GM12878 (cell line): ENCODE results near the gene STEAP2. TPM values are rescaled to one million over a fixed set of nuclear protein-coding genes. Genes with fewer than 3 reads are reported as not detected.

ENCODE experiments used
- polyA plus RNA-seq, 11 experiments: library from polyadenylated mRNA; depleted of rRNA in 4 of 11; unstranded in 6 of 11; stranded (reverse) in 5 of 11; fragments of >200 nt; fragmentation: Nextera tagmentation in 4 of 11; fragmentation: Illumina TruSeq in 1 of 11; extraction: Ambion mirVana in 4 of 11; extraction: Trizol in 1 of 11; gene quantifications; 1 replicate in 1 of 11; 2 replicates in 10 of 11; pipeline versions ENCODE4 v1.2.1 to v1.2.3, GENCODE V29; 2011 to 2016; ENCODE audit warnings: inconsistent platforms in 2 of 11, missing spikeins in 2 of 11, low read depth in 1 of 11
- small RNA-seq: library from RNA; depleted of rRNA; stranded (forward); fragments of <200 nt; gene quantifications from one replicate; pipeline ENCODE3, GENCODE V24; 2014
- total RNA-seq, 4 experiments: library from RNA; depleted of rRNA in 3 of 4; stranded (reverse); fragments of >200 nt in 3 of 4; fragmentation: Illumina TruSeq in 1 of 4; extraction: Trizol in 1 of 4; gene quantifications; 2 replicates each; pipeline versions ENCODE4 v1.2.1 to v1.2.3, GENCODE V29; 2013 to 2021
- TF ChIP-seq, protein P1 (sequence below): fragments of 450-650 bp; IDR thresholded peaks from 2 replicates; pipeline ENCODE4 v1.6.1; 2017; ENCODE audit warnings: mild to moderate bottlenecking

The STEAP2 gene
- total and polyA plus RNA-seq, 10 of the 15 experiments (the other 5 are each of a cell fraction or from before 2014, with no cell fraction given), result 0.64 to 17.6 (median 1.8) TPM

DNA sequence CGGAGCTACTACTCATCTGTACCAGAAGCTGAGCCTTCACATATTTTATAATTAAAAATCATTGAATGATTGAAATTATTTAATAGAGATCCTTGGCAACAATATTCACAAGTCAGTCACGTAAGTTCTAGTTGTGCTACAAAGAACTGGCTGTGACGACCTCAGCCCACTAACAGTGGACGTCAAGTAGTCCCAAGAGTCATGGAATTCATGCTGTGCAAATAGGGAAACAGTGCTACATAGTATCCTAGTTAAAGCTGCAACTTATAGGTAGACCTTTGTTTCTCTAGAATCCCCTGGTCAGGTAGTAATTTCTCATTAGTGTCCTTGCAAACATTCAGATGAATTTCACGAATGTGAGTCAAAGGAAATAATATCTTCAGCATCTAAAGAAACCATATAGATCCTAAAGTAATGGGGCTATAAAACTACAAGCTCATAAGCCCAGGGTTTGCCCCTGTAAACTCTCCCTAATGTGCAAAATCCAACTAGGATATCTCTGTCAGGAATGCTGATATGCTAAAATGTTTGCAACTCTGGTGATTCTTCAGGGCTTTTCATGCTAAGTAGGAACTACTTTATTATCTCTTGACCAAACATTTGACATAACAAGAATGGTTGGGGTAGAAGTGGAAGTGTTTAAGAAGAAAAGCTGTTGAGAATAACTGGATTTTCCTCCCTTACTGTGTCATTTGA, 64.6 kb downstream of the STEAP2 start (continued):
- TF ChIP-seq, protein P1, sequence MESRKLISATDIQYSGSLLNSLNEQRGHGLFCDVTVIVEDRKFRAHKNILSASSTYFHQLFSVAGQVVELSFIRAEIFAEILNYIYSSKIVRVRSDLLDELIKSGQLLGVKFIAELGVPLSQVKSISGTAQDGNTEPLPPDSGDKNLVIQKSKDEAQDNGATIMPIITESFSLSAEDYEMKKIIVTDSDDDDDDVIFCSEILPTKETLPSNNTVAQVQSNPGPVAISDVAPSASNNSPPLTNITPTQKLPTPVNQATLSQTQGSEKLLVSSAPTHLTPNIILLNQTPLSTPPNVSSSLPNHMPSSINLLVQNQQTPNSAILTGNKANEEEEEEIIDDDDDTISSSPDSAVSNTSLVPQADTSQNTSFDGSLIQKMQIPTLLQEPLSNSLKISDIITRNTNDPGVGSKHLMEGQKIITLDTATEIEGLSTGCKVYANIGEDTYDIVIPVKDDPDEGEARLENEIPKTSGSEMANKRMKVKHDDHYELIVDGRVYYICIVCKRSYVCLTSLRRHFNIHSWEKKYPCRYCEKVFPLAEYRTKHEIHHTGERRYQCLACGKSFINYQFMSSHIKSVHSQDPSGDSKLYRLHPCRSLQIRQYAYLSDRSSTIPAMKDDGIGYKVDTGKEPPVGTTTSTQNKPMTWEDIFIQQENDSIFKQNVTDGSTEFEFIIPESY, result no peak

Small RNA genes within 50 kb of the gene (small RNA-seq; reads per million reads assigned to genes)
- gene RF00019, result not detected

Other genes starting within 250 kb of the STEAP2 start
- gene STEAP1, start 57.3 kb upstream of the STEAP2 start, total RNA-seq (2014; rRNA removed), result 3.4 and 4.6 TPM in 2 replicates
- 4.5 and 4.8 TPM in 2 replicates for gene STEAP1, start 57.3 kb upstream of the STEAP2 start, total RNA-seq (2014; rRNA removed; fragmentation: Illumina TruSeq; extraction: Trizol)
- 2.1 and 3.2 TPM in 2 replicates for gene STEAP1, start 57.3 kb upstream of the STEAP2 start, total RNA-seq (2021)
- 44.6 and 67.7 TPM in 2 replicates for gene STEAP1, start 57.3 kb upstream of the STEAP2 start, polyA plus RNA-seq (2011; rRNA removed)
- gene STEAP1, start 57.3 kb upstream of the STEAP2 start, polyA plus RNA-seq (2014; fragmentation: Illumina TruSeq; extraction: Trizol), result 5.1 and 6.4 TPM in 2 replicates
- gene STEAP1, start 57.3 kb upstream of the STEAP2 start, polyA plus RNA-seq (2014; fragmentation: Nextera tagmentation; extraction: Ambion mirVana), result 1 to 10 TPM; 5.3 to 8.9 TPM
- 4.1 and 4.7 TPM in 2 replicates for gene STEAP1, start 57.3 kb upstream of the STEAP2 start, polyA plus RNA-seq (2014; rRNA removed)
- 1 to 10 TPM; 2.6 to 4.1 TPM for gene STEAP1, start 57.3 kb upstream of the STEAP2 start, polyA plus RNA-seq (2016; fragmentation: Nextera tagmentation; extraction: Ambion mirVana)
- 0.68 and 1.0 TPM in 2 replicates for gene CFAP69, start 33.4 kb downstream of the STEAP2 start, total RNA-seq (2014; rRNA removed)
- gene CFAP69, start 33.4 kb downstream of the STEAP2 start, total RNA-seq (2014; rRNA removed; fragmentation: Illumina TruSeq; extraction: Trizol), result 0.45 and 0.55 TPM in 2 replicates
- gene CFAP69, start 33.4 kb downstream of the STEAP2 start, total RNA-seq (2021), result 0.33 and 1.1 TPM in 2 replicates
- 3.1 and 7.7 TPM in 2 replicates for gene CFAP69, start 33.4 kb downstream of the STEAP2 start, polyA plus RNA-seq (2011; rRNA removed)
- 0.48 and 3.6 TPM in 2 replicates for gene CFAP69, start 33.4 kb downstream of the STEAP2 start, polyA plus RNA-seq (2014; fragmentation: Illumina TruSeq; extraction: Trizol)
- gene CFAP69, start 33.4 kb downstream of the STEAP2 start, polyA plus RNA-seq (2014; fragmentation: Nextera tagmentation; extraction: Ambion mirVana), result under 1 TPM in 1 of 2 experiments, not detected in 1; 0.11 TPM
- gene CFAP69, start 33.4 kb downstream of the STEAP2 start, polyA plus RNA-seq (2014; rRNA removed), result 0.47 and 1.3 TPM in 2 replicates
- 1 to 10 TPM in 1 of 2 experiments, under 1 TPM in 1; 0.79 to 1.2 TPM for gene CFAP69, start 33.4 kb downstream of the STEAP2 start, polyA plus RNA-seq (2016; fragmentation: Nextera tagmentation; extraction: Ambion mirVana)
- gene FAM237B, start 109.6 kb downstream of the STEAP2 start, total RNA-seq (2014; rRNA removed), result not detected in 2 replicates
- not detected in 2 replicates for gene FAM237B, start 109.6 kb downstream of the STEAP2 start, total RNA-seq (2014; rRNA removed; fragmentation: Illumina TruSeq; extraction: Trizol)
- not detected in 2 replicates for gene FAM237B, start 109.6 kb downstream of the STEAP2 start, total RNA-seq (2021)
- not detected in 2 replicates for gene FAM237B, start 109.6 kb downstream of the STEAP2 start, polyA plus RNA-seq (2011; rRNA removed)
- not detected in 2 replicates for gene FAM237B, start 109.6 kb downstream of the STEAP2 start, polyA plus RNA-seq (2014; fragmentation: Illumina TruSeq; extraction: Trizol)
- gene FAM237B, start 109.6 kb downstream of the STEAP2 start, polyA plus RNA-seq (2014; fragmentation: Nextera tagmentation; extraction: Ambion mirVana), result not detected
- not detected in 2 replicates for gene FAM237B, start 109.6 kb downstream of the STEAP2 start, polyA plus RNA-seq (2014; rRNA removed)
- gene FAM237B, start 109.6 kb downstream of the STEAP2 start, polyA plus RNA-seq (2016; fragmentation: Nextera tagmentation; extraction: Ambion mirVana), result not detected
- gene GTPBP10, start 135.0 kb downstream of the STEAP2 start, total RNA-seq (2014; rRNA removed), result 10.1 and 14.1 TPM in 2 replicates
- 20.6 and 24.0 TPM in 2 replicates for gene GTPBP10, start 135.0 kb downstream of the STEAP2 start, total RNA-seq (2014; rRNA removed; fragmentation: Illumina TruSeq; extraction: Trizol)
- 26.6 and 33.5 TPM in 2 replicates for gene GTPBP10, start 135.0 kb downstream of the STEAP2 start, total RNA-seq (2021)
- gene GTPBP10, start 135.0 kb downstream of the STEAP2 start, polyA plus RNA-seq (2011; rRNA removed), result 34.1 and 67.9 TPM in 2 replicates
- gene GTPBP10, start 135.0 kb downstream of the STEAP2 start, polyA plus RNA-seq (2014; fragmentation: Illumina TruSeq; extraction: Trizol), result 38.0 and 48.6 TPM in 2 replicates
- 10 to 100 TPM; 29.4 to 32.5 TPM for gene GTPBP10, start 135.0 kb downstream of the STEAP2 start, polyA plus RNA-seq (2014; fragmentation: Nextera tagmentation; extraction: Ambion mirVana)
- gene GTPBP10, start 135.0 kb downstream of the STEAP2 start, polyA plus RNA-seq (2014; rRNA removed), result 11.2 and 11.3 TPM in 2 replicates
- gene GTPBP10, start 135.0 kb downstream of the STEAP2 start, polyA plus RNA-seq (2016; fragmentation: Nextera tagmentation; extraction: Ambion mirVana), result 10 to 100 TPM; 38.7 to 41.0 TPM
- 7.0 and 10.4 TPM in 2 replicates for gene CLDN12, start 191.7 kb downstream of the STEAP2 start, total RNA-seq (2014; rRNA removed)
- 5.8 and 6.4 TPM in 2 replicates for gene CLDN12, start 191.7 kb downstream of the STEAP2 start, total RNA-seq (2014; rRNA removed; fragmentation: Illumina TruSeq; extraction: Trizol)
- gene CLDN12, start 191.7 kb downstream of the STEAP2 start, total RNA-seq (2021), result 6.0 and 6.5 TPM in 2 replicates
- gene CLDN12, start 191.7 kb downstream of the STEAP2 start, polyA plus RNA-seq (2011; rRNA removed), result 38.9 and 41.1 TPM in 2 replicates
- 6.2 and 6.7 TPM in 2 replicates for gene CLDN12, start 191.7 kb downstream of the STEAP2 start, polyA plus RNA-seq (2014; fragmentation: Illumina TruSeq; extraction: Trizol)
- gene CLDN12, start 191.7 kb downstream of the STEAP2 start, polyA plus RNA-seq (2014; fragmentation: Nextera tagmentation; extraction: Ambion mirVana), result 1 to 10 TPM; 3.1 to 5.6 TPM
- gene CLDN12, start 191.7 kb downstream of the STEAP2 start, polyA plus RNA-seq (2014; rRNA removed), result 5.6 and 7.1 TPM in 2 replicates
- 1 to 10 TPM; 7.0 to 7.4 TPM for gene CLDN12, start 191.7 kb downstream of the STEAP2 start, polyA plus RNA-seq (2016; fragmentation: Nextera tagmentation; extraction: Ambion mirVana)